Suprapubic skin (tissue), 3 donors: ENCODE data around the gene SND1.

Source experiments
- CTCF ChIP-seq, 2 donors: fragments of 200-600 bp in 1 of 2; fragments of 450-650 bp in 1 of 2; sonication (generic) in 1 of 2; IDR thresholded peaks; one replicate each; pipeline ENCODE4 v1.5.1; 2016 to 2019; ENCODE audit warnings: antibody characterized with exemption in 2 of 2, mild to moderate bottlenecking in 1 of 2, moderate library complexity in 1 of 2
- POLR2A ChIP-seq, 2 donors: fragments of 450-650 bp; IDR thresholded peaks; one replicate each; pipeline ENCODE4 v1.6.1; 2017; ENCODE audit warnings: antibody characterized with exemption in 2 of 2, mild to moderate bottlenecking in 2 of 2, moderate library complexity in 2 of 2

DNA sequence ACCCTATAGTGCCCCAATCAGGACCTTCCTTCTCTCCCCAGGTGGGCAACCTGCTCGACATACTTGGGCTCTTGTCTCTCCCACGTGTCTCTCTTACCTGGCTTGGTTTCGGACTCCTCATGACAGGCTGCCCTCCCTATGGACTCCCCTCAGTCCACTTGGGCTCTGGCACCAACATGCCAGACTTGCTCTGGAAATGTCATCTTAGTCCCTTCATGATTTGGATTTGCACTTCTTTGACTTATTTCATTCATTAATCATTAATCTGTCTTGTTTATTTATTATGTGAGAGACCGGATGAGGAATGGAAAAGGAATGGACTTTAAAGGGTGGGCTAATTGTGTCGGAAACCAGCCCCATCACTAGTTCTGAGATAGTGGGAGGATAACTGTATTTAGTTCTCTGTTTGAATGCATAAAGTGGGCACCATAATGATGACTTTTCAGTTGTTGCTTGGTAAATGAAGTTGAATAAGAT lies 108.0 kb downstream of the SND1 start:
- no peak for TF ChIP-seq CTCF (IDR thresholded peaks at IDR 0.05)
- TF ChIP-seq POLR2A (IDR thresholded peaks at IDR 0.05) = no peak
